Activated CD4-positive, alpha-beta T cell treated with anti-CD3 and anti-CD28 coated beads, Interleukin-2, amount 10 ng/mL, durations not matched to agents 24 days and 14 days (primary cell): ENCODE data around the gene GLRX3. TPM values are rescaled to one million over a fixed set of nuclear protein-coding genes. Genes with fewer than 3 reads are reported as not detected.
A peak's percentile ranks its signal among the peaks of the same experiment; 100 is the strongest.
"Not testable (repeated sequence)": the region's sequence is repeated elsewhere in the genome, so short reads cannot be mapped to it uniquely, and the experiment has no call there.

ENCODE experiments used
- DNase-seq: peaks from one replicate; pipeline ENCODE4 v3.0.0; 2022
- H3K27ac Mint-ChIP-seq: one replicate; pipeline ENCODE4 v1.8.0; 2022; ENCODE audit warnings: mild to moderate bottlenecking, mixed read lengths
- H3K27me3 Mint-ChIP-seq: one replicate; pipeline ENCODE4 v1.8.0; 2022; ENCODE audit warnings: mixed read lengths
- H3K36me3 Mint-ChIP-seq: one replicate; pipeline ENCODE4 v1.8.0; 2022; ENCODE audit warnings: low read depth, mild to moderate bottlenecking, mixed read lengths
- H3K4me1 Mint-ChIP-seq: one replicate; pipeline ENCODE4 v1.8.0; 2021; ENCODE audit warnings: mixed read lengths
- H3K4me3 Mint-ChIP-seq: one replicate; pipeline ENCODE4 v1.8.0; 2022; ENCODE audit warnings: mild to moderate bottlenecking, moderate library complexity, mixed read lengths
- H3K9me3 Mint-ChIP-seq: one replicate; pipeline ENCODE4 v1.8.0; 2021; ENCODE audit warnings: mixed read lengths
- intact Hi-C: fragments of 100-400 bp; cut with micrococcal nuclease; formaldehyde crosslinking; loops from one replicate; pipeline ENCODE4 v1.15.1; 2023
- total RNA-seq: library from RNA; stranded (reverse); gene quantifications from 2 replicates; pipeline ENCODE4 v1.2.3, GENCODE V29; 2022

Gene GLRX3
- total RNA-seq: 136 and 149 TPM in 2 replicates

- intact Hi-C loops: loop anchor here (1.0 to 2.0 kb wide), 4 partner anchors 9 to 670 kb away; partner anchors contain the start of genes C10orf143 and MGMT
- H3K27me3 Mint-ChIP-seq: peaks cover 14% of the 10 kb centered on the region
- H3K4me1 Mint-ChIP-seq: peaks cover 36% of the 10 kb centered on the region
- peaks cover 15% of the 10 kb centered on the region for H3K36me3 Mint-ChIP-seq
- DNase-seq: peak; percentile 97
- H3K9me3 Mint-ChIP-seq: no peaks in the 10 kb centered on the region
- peak within 1 kb of the TSS; percentile 94 for H3K4me3 Mint-ChIP-seq
- peak within 1 kb of the TSS; percentile 95 for H3K27ac Mint-ChIP-seq
Observed at GRCh38 chr10:130136226-130137089, at the start of gene GLRX3. TSS of gene GLRX3 (plus strand) at chr10:130136391. CDS start at chr10:130136421, 30 bp downstream.

GRCh38 chr10:130090565-130090964 is 45.6 kb upstream of the GLRX3 start:
- H3K27me3 Mint-ChIP-seq, DNase-seq, H3K4me1 Mint-ChIP-seq, H3K27ac Mint-ChIP-seq, H3K4me3 Mint-ChIP-seq, intact Hi-C loops: not testable (repeated sequence)
- Mint-ChIP-seq H3K36me3 (peaks cover 12% of the 10 kb centered on the region), H3K9me3 (peaks cover 19% of the 10 kb centered on the region)

GRCh38 chr10:130099344-130099743 is 36.8 kb upstream of the GLRX3 start:
- peaks cover 3% of the 10 kb centered on the region for H3K36me3 Mint-ChIP-seq
- no peak overlapping the region for H3K4me3 Mint-ChIP-seq
- no peaks in the 10 kb centered on the region for H3K27me3 Mint-ChIP-seq
- no peak overlapping the region for H3K27ac Mint-ChIP-seq
- intact Hi-C loops: no loop called here
- peaks cover 1% of the 10 kb centered on the region for H3K4me1 Mint-ChIP-seq
- DNase-seq: no peak
- H3K9me3 Mint-ChIP-seq: no peaks in the 10 kb centered on the region

- Mint-ChIP-seq H3K4me3 (no peak overlapping the region), H3K27ac (no peak overlapping the region), H3K27me3 (no peaks in the 10 kb centered on the region), H3K9me3 (no peaks in the 10 kb centered on the region), H3K36me3 (peaks cover 9% of the 10 kb centered on the region), H3K4me1 (peaks cover 30% of the 10 kb centered on the region)
- DNase-seq: no peak
- intact Hi-C loops: loop anchor here (5.0 kb wide), 1 partner anchor 128 kb away; no protein-coding TSS in a partner anchor
Observed at GRCh38 chr10:130105724-130106123, 30.5 kb upstream of the GLRX3 start.

- H3K27ac Mint-ChIP-seq: peak overlapping the region; percentile 88
- H3K36me3 Mint-ChIP-seq: peaks cover 15% of the 10 kb centered on the region
- intact Hi-C loops: loop anchor here (5.0 kb wide), 1 partner anchor 131 kb away; no protein-coding TSS in a partner anchor
- not testable (repeated sequence) for H3K9me3 Mint-ChIP-seq, H3K27me3 Mint-ChIP-seq
- peaks cover 42% of the 10 kb centered on the region for H3K4me1 Mint-ChIP-seq
- H3K4me3 Mint-ChIP-seq: peak overlapping the region; percentile 67
- peak; percentile 61 for DNase-seq
Observed at GRCh38 chr10:130108146-130108545, 28.0 kb upstream of the GLRX3 start.

- DNase-seq: peak; percentile 62
- intact Hi-C loops: loop anchor here (5.0 kb wide), 1 partner anchor 132 kb away; no protein-coding TSS in a partner anchor
- no peaks in the 10 kb centered on the region for H3K27me3 Mint-ChIP-seq
- peak overlapping the region; percentile 46 for H3K27ac Mint-ChIP-seq
- peaks cover 12% of the 10 kb centered on the region for H3K36me3 Mint-ChIP-seq
- H3K9me3 Mint-ChIP-seq: no peaks in the 10 kb centered on the region
- H3K4me3 Mint-ChIP-seq: peak overlapping the region; percentile 51
- peaks cover 42% of the 10 kb centered on the region for H3K4me1 Mint-ChIP-seq
Observed at GRCh38 chr10:130108934-130109604, 27.1 kb upstream of the GLRX3 start.

- Mint-ChIP-seq H3K9me3 (no peaks in the 10 kb centered on the region), H3K4me1 (peaks cover 40% of the 10 kb centered on the region), H3K27me3 (no peaks in the 10 kb centered on the region), H3K4me3 (peak overlapping the region; percentile 89), H3K27ac (peak overlapping the region; percentile 97), H3K36me3 (peaks cover 12% of the 10 kb centered on the region)
- intact Hi-C loops: loop anchor here (1.0 to 10.0 kb wide), 6 partner anchors 26 to 1795 kb away; partner anchors contain the start of genes EBF3, GLRX3, MGMT and PPP2R2D
- peak; percentile 93 for DNase-seq
Observed at GRCh38 chr10:130109796-130110245, 26.4 kb upstream of the GLRX3 start.

- peaks cover 40% of the 10 kb centered on the region for H3K4me1 Mint-ChIP-seq
- DNase-seq: peak; percentile 100
- no peaks in the 10 kb centered on the region for H3K27me3 Mint-ChIP-seq
- no peaks in the 10 kb centered on the region for H3K9me3 Mint-ChIP-seq
- H3K36me3 Mint-ChIP-seq: peaks cover 12% of the 10 kb centered on the region
- H3K4me3 Mint-ChIP-seq: peak within 1 kb of the TSS; percentile 89
- intact Hi-C loops: loop anchor here (1.0 to 10.0 kb wide), 7 partner anchors 17 to 1794 kb away; partner anchors contain the start of genes EBF3, GLRX3, MGMT and PPP2R2D
- peak within 1 kb of the TSS; percentile 97 for H3K27ac Mint-ChIP-seq
Observed at GRCh38 chr10:130110246-130111112, 25.7 kb upstream of the GLRX3 start, which contains the start of gene C10orf143. TSS of gene C10orf143 (minus strand) at chr10:130110830. CDS start at chr10:130110772, 58 bp downstream.

- Mint-ChIP-seq H3K27me3 (no peaks in the 10 kb centered on the region), H3K4me3 (peak overlapping the region; percentile 89), H3K4me1 (peaks cover 40% of the 10 kb centered on the region), H3K27ac (peak overlapping the region; percentile 97), H3K9me3 (no peaks in the 10 kb centered on the region), H3K36me3 (peaks cover 11% of the 10 kb centered on the region)
- peak; percentile 98 for DNase-seq
- intact Hi-C loops: loop anchor here (1.0 to 10.0 kb wide), 6 partner anchors 16 to 1794 kb away; partner anchors contain the start of genes EBF3, MGMT and PPP2R2D
Observed at GRCh38 chr10:130111113-130111851, 24.9 kb upstream of the GLRX3 start.

- no peak for DNase-seq
- Mint-ChIP-seq H3K27ac (peak overlapping the region; percentile 97), H3K9me3 (no peaks in the 10 kb centered on the region), H3K4me3 (peak overlapping the region; percentile 89), H3K27me3 (no peaks in the 10 kb centered on the region), H3K4me1 (peaks cover 38% of the 10 kb centered on the region), H3K36me3 (peaks cover 12% of the 10 kb centered on the region)
- intact Hi-C loops: loop anchor here (1.0 to 10.0 kb wide), 6 partner anchors 15 to 1793 kb away; partner anchors contain the start of genes EBF3, MGMT and PPP2R2D
Observed at GRCh38 chr10:130111852-130112180, 24.4 kb upstream of the GLRX3 start.

- no peaks in the 10 kb centered on the region for H3K27me3 Mint-ChIP-seq
- no peak overlapping the region for H3K27ac Mint-ChIP-seq
- intact Hi-C loops: loop anchor here (5.0 to 10.0 kb wide), 2 partner anchors 151 to 1792 kb away; partner anchors contain the start of genes EBF3 and PPP2R2D
- H3K36me3 Mint-ChIP-seq: peaks cover 10% of the 10 kb centered on the region
- peaks cover 30% of the 10 kb centered on the region for H3K4me1 Mint-ChIP-seq
- H3K9me3 Mint-ChIP-seq: no peaks in the 10 kb centered on the region
- no peak overlapping the region for H3K4me3 Mint-ChIP-seq
- no peak for DNase-seq
Observed at GRCh38 chr10:130112821-130113220, 23.4 kb upstream of the GLRX3 start.

- not testable (repeated sequence) for H3K36me3 Mint-ChIP-seq, H3K4me3 Mint-ChIP-seq, DNase-seq, H3K27ac Mint-ChIP-seq, H3K4me1 Mint-ChIP-seq, H3K27me3 Mint-ChIP-seq, H3K9me3 Mint-ChIP-seq
- intact Hi-C loops: loop anchor here (10.0 kb wide), 1 partner anchor 1788 kb away; the partner anchor contains the start of gene PPP2R2D
Observed at GRCh38 chr10:130116942-130117341, 19.2 kb upstream of the GLRX3 start.
